ENCODE results near the gene PNLDC1.

DNA sequence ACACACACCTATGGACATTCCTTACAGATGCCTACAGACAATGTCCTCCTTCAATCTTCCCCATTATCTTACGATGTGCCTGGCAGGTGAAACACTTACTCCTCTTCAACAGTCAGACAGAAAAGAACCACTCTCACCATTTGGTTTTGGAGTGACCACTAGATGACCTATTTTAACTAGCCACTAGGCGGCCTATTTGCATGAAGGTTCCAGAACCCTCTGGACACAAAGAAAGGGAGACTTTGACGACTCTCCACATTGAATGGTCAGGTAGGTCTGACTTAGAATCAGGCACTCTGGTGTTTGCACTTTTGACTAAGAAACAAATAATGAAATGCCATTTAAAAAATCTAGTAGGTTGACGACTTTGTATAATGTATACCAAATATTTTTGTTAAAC is 42.0 kb downstream of the PNLDC1 start:
- peak; percentile 21 for TF ChIP-seq CTCF (IDR thresholded peaks at IDR 0.05; ENCODE audit: insufficient read depth, low read depth, low read length)
- TF ChIP-seq EZH2 (IDR thresholded peaks at IDR 0.05; ENCODE audit: insufficient read depth, low read length) = no peak
